Measurements from ENCODE around the gene UBA5.

DNA sequence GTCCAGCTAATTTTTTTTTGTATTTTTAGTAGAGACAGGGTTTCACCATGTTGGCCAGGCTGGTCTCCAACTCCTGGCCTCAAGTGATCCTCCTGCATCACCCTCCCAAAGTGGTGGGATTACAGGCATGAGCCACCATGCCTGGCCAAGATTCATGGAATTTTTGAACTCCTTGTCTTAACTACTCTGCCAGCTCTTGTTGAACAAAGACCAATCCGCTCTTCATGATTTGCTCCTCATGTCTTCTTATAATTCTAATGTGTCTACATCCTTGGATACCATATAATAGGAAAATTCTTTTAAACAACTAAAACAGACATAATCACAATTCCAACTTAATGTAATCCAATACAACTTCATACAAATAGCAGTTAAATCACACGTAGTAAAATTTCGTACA is 21.3 kb downstream of the UBA5 start:
- TF ChIP-seq OSR1 (CRISPR knock-in tag; IDR thresholded peaks at IDR 0.05) (no peak), ARNTL (CRISPR knock-in tag; IDR thresholded peaks at IDR 0.05; ENCODE audit: borderline replicate concordance, low read depth) (no peak)
- TF ChIP-seq, protein P1, sequence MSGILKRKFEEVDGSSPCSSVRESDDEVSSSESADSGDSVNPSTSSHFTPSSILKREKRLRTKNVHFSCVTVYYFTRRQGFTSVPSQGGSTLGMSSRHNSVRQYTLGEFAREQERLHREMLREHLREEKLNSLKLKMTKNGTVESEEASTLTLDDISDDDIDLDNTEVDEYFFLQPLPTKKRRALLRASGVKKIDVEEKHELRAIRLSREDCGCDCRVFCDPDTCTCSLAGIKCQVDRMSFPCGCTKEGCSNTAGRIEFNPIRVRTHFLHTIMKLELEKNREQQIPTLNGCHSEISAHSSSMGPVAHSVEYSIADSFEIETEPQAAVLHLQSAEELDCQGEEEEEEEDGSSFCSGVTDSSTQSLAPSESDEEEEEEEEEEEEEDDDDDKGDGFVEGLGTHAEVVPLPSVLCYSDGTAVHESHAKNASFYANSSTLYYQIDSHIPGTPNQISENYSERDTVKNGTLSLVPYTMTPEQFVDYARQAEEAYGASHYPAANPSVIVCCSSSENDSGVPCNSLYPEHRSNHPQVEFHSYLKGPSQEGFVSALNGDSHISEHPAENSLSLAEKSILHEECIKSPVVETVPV (CRISPR knock-in tag; IDR thresholded peaks at IDR 0.05) = no peak

Measured in SK-N-SH treated with all-trans-retinoic acid at 6 μM for 48 hours (cell line).